HTR-8/SVneo (cell line): ENCODE results near the gene NTRK3.

Source experiments
- DNase-seq: peaks from one replicate; pipeline ENCODE4 v3.0.0; 2011; ENCODE audit warnings: low spot score, mixed read lengths; ENCODE audit not compliant: insufficient read length
- FAIRE-seq: peaks from 2 replicates; lab custom pipeline; 2011; peaks lifted over from hg19 to GRCh38; lab: Jason Lieb, UNC

The NTRK3 gene

GRCh38 chr15:87965304-87965703 lies 291.2 kb downstream of the NTRK3 start:
- DNase-seq (no peak), FAIRE-seq (no peak)

GRCh38 chr15:87962428-87962827 lies 294.1 kb downstream of the NTRK3 start:
- DNase-seq, result no peak
- FAIRE-seq, result no peak

GRCh38 chr15:87961851-87962420 lies 294.6 kb downstream of the NTRK3 start:
- FAIRE-seq (no peak), DNase-seq (no peak)

GRCh38 chr15:87959662-87960061 lies 296.9 kb downstream of the NTRK3 start:
- FAIRE-seq (no peak), DNase-seq (no peak)

- FAIRE-seq, result peak; percentile 36
Observed at GRCh38 chr15:87959080-87959479, 297.5 kb downstream of the NTRK3 start.

GRCh38 chr15:87955284-87955909 lies 301.1 kb downstream of the NTRK3 start:
- FAIRE-seq, result no peak
- DNase-seq, result no peak

More at GRCh38 chr15:87959080-87959479, 297.5 kb downstream of the NTRK3 start:
- DNase-seq, result peak; percentile 10

GRCh38 chr15:87954793-87955192 lies 301.7 kb downstream of the NTRK3 start:
- FAIRE-seq (no peak), DNase-seq (no peak)

GRCh38 chr15:87952736-87953287 lies 303.7 kb downstream of the NTRK3 start:
- DNase-seq (no peak), FAIRE-seq (no peak)

GRCh38 chr15:87949575-87950223 lies 306.8 kb downstream of the NTRK3 start:
- FAIRE-seq (no peak), DNase-seq (no peak)

GRCh38 chr15:87949151-87949574 lies 307.4 kb downstream of the NTRK3 start:
- DNase-seq (no peak), FAIRE-seq (no peak)

- no peak for FAIRE-seq
- no peak for DNase-seq
Observed at GRCh38 chr15:87947560-87947959, 309.0 kb downstream of the NTRK3 start.

- FAIRE-seq, result no peak
- DNase-seq, result no peak
Observed at GRCh38 chr15:87945246-87945645, 311.3 kb downstream of the NTRK3 start.

GRCh38 chr15:87944691-87945090 lies 311.8 kb downstream of the NTRK3 start:
- no peak for FAIRE-seq
- DNase-seq, result no peak

GRCh38 chr15:87944050-87944449 lies 312.5 kb downstream of the NTRK3 start:
- DNase-seq, result no peak

GRCh38 chr15:87943626-87944025 lies 312.9 kb downstream of the NTRK3 start:
- FAIRE-seq, result no peak
- DNase-seq, result no peak

More at GRCh38 chr15:87944050-87944449, 312.5 kb downstream of the NTRK3 start:
- no peak for FAIRE-seq

- DNase-seq, result no peak
Observed at GRCh38 chr15:87942316-87942715, 314.2 kb downstream of the NTRK3 start.

GRCh38 chr15:87941606-87942005 lies 314.9 kb downstream of the NTRK3 start:
- no peak for DNase-seq
- no peak for FAIRE-seq

More at GRCh38 chr15:87942316-87942715, 314.2 kb downstream of the NTRK3 start:
- FAIRE-seq, result no peak

GRCh38 chr15:87940768-87941167 lies 315.8 kb downstream of the NTRK3 start:
- FAIRE-seq (no peak), DNase-seq (no peak)

- no peak for DNase-seq
- FAIRE-seq, result no peak
Observed at GRCh38 chr15:87939848-87940457, 316.6 kb downstream of the NTRK3 start.

- DNase-seq (no peak), FAIRE-seq (no peak)
Observed at GRCh38 chr15:87938031-87938430, 318.5 kb downstream of the NTRK3 start.

GRCh38 chr15:87935583-87935982 lies 321.0 kb downstream of the NTRK3 start:
- FAIRE-seq (no peak), DNase-seq (no peak)
